ENCODE data around the gene CH25H.

- TF ChIP-seq TCF12 (IDR thresholded peaks at IDR 0.05; ENCODE audit: low read depth) (no peak), ZBTB7A (IDR thresholded peaks at IDR 0.05; ENCODE audit: low read depth) (no peak), TEAD4 (IDR thresholded peaks at IDR 0.05) (no peak), TAF1 (IDR thresholded peaks at IDR 0.05; ENCODE audit: low read depth) (no peak), EGR1 (IDR thresholded peaks at IDR 0.05) (no peak), EP300 (IDR thresholded peaks at IDR 0.05; ENCODE audit: borderline replicate concordance) (no peak), RAD21 (IDR thresholded peaks at IDR 0.05; ENCODE audit: low read depth) (no peak), CEBPB (IDR thresholded peaks at IDR 0.05) (no peak), NFIC (IDR thresholded peaks at IDR 0.05) (no peak), YY1 (IDR thresholded peaks at IDR 0.05; ENCODE audit: low read depth) (no peak), FOXM1 (IDR thresholded peaks at IDR 0.05; ENCODE audit: borderline replicate concordance, low read depth) (no peak)
- TF ChIP-seq, protein P1, sequence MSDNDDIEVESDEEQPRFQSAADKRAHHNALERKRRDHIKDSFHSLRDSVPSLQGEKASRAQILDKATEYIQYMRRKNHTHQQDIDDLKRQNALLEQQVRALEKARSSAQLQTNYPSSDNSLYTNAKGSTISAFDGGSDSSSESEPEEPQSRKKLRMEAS (IDR thresholded peaks at IDR 0.05) = no peak
- TF ChIP-seq, protein P2, sequence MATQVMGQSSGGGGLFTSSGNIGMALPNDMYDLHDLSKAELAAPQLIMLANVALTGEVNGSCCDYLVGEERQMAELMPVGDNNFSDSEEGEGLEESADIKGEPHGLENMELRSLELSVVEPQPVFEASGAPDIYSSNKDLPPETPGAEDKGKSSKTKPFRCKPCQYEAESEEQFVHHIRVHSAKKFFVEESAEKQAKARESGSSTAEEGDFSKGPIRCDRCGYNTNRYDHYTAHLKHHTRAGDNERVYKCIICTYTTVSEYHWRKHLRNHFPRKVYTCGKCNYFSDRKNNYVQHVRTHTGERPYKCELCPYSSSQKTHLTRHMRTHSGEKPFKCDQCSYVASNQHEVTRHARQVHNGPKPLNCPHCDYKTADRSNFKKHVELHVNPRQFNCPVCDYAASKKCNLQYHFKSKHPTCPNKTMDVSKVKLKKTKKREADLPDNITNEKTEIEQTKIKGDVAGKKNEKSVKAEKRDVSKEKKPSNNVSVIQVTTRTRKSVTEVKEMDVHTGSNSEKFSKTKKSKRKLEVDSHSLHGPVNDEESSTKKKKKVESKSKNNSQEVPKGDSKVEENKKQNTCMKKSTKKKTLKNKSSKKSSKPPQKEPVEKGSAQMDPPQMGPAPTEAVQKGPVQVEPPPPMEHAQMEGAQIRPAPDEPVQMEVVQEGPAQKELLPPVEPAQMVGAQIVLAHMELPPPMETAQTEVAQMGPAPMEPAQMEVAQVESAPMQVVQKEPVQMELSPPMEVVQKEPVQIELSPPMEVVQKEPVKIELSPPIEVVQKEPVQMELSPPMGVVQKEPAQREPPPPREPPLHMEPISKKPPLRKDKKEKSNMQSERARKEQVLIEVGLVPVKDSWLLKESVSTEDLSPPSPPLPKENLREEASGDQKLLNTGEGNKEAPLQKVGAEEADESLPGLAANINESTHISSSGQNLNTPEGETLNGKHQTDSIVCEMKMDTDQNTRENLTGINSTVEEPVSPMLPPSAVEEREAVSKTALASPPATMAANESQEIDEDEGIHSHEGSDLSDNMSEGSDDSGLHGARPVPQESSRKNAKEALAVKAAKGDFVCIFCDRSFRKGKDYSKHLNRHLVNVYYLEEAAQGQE (IDR thresholded peaks at IDR 0.05; ENCODE audit: low read depth) = no peak
- TF ChIP-seq, protein P3, sequence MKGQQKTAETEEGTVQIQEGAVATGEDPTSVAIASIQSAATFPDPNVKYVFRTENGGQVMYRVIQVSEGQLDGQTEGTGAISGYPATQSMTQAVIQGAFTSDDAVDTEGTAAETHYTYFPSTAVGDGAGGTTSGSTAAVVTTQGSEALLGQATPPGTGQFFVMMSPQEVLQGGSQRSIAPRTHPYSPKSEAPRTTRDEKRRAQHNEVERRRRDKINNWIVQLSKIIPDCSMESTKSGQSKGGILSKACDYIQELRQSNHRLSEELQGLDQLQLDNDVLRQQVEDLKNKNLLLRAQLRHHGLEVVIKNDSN (IDR thresholded peaks at IDR 0.05) = no peak
These were observed 24.2 kb downstream of the CH25H start for GRCh38 chr10:89182894-89183293.
